Endothelial cell of umbilical vein (primary cell): ENCODE results near the gene NDUFS6. TPM values are rescaled to one million over a fixed set of nuclear protein-coding genes. Genes with fewer than 3 reads are reported as not detected.

Experiments used
- BruUV-seq: library from RNA; stranded (reverse); fragments of 400-500 nt; replicated peaks from 2 replicates; lab custom pipeline; 2021; lab: Mats Ljungman, UMichigan
- CTCF ChIA-PET: fragments of 300-600, 350-600 bp; sonication (Branson Sonifier 250); formaldehyde crosslinking; loops from one replicate; lab custom pipeline; 2021; ENCODE audit warnings: antibody characterized with exemption, inconsistent platforms; lab: Charles Lee
- POLR2A ChIA-PET: fragments of 300-600, 350-600 bp; sonication (Branson Sonifier 250); formaldehyde crosslinking; loops from one replicate; lab custom pipeline; 2021; ENCODE audit warnings: antibody characterized with exemption, inconsistent platforms; lab: Charles Lee
- DNase-seq: peaks from one replicate; pipeline ENCODE4 v3.0.0-alpha.2; 2011; ENCODE audit warnings: low read depth, low spot score
- FAIRE-seq: peaks from 2 replicates; lab custom pipeline; 2011; peaks lifted over from hg19 to GRCh38; lab: Jason Lieb, UNC
- H2AFZ ChIP-seq: 2 replicates; pipeline ENCODE4 v1.6.0; 2012; ENCODE audit warnings: low read depth, low read length, control low read depth, inconsistent platforms
- H3K27ac ChIP-seq: 2 replicates; pipeline ENCODE4 v1.5.1; 2011; ENCODE audit warnings: low read depth, mild to moderate bottlenecking, control low read depth, low read length, moderate library complexity; ENCODE audit not compliant: insufficient read depth
- H3K27me3 ChIP-seq, 2 experiments: 2 replicates each; pipeline versions ENCODE4 v1.6.0 to v1.6.1; 2011; ENCODE audit warnings: low read length in 2 of 2, mixed read lengths in 1 of 2; ENCODE audit not compliant: control insufficient read depth in 2 of 2, insufficient read depth in 2 of 2
- H3K36me3 ChIP-seq, 2 experiments: 2 replicates in 1 of 2; 3 replicates in 1 of 2; pipeline ENCODE4 v1.5.1; 2011; ENCODE audit warnings: low read length in 2 of 2, mild to moderate bottlenecking in 1 of 2, moderate library complexity in 1 of 2; ENCODE audit not compliant: control insufficient read depth in 2 of 2, insufficient read depth in 2 of 2; ENCODE audit errors: extremely low read depth in 1 of 2
- H3K4me1 ChIP-seq: 3 replicates; pipeline ENCODE4 v1.5.1; 2011; ENCODE audit warnings: mild to moderate bottlenecking, low read length; ENCODE audit not compliant: control insufficient read depth, insufficient read depth; ENCODE audit errors: extremely low read depth
- H3K4me2 ChIP-seq: 2 replicates; pipeline ENCODE4 v1.6.1; 2011; ENCODE audit warnings: low read length, control low read depth, mixed read lengths; ENCODE audit not compliant: insufficient read depth
- H3K4me3 ChIP-seq, 3 experiments: fragments of 200-600 bp in 1 of 3; sonication (generic), shearing (Covaris generic) in 1 of 3; replicated peaks in 1 of 3; 2 replicates each; pipeline ENCODE4 v1.5.1; 2011 to 2016; ENCODE audit warnings: control low read depth in 3 of 3, low read length in 3 of 3, mild to moderate bottlenecking in 2 of 3, inconsistent platforms in 1 of 3, low read depth in 1 of 3, moderate library complexity in 1 of 3; ENCODE audit not compliant: insufficient read depth in 1 of 3
- H3K79me2 ChIP-seq: 2 replicates; pipeline ENCODE4 v1.6.0; 2012; ENCODE audit warnings: low read length, inconsistent platforms; ENCODE audit not compliant: control insufficient read depth, insufficient read depth
- H3K9ac ChIP-seq: replicated peaks from 2 replicates; pipeline ENCODE3; 2011; ENCODE audit warnings: low read length, control low read depth; ENCODE audit not compliant: insufficient read depth; ENCODE audit errors: extremely low read depth
- H3K9me1 ChIP-seq: replicated peaks from 3 replicates; pipeline ENCODE4 v1.6.0; 2011; ENCODE audit warnings: mild to moderate bottlenecking, low read length; ENCODE audit not compliant: control insufficient read depth, insufficient read depth; ENCODE audit errors: extremely low read depth
- H3K9me3 ChIP-seq: replicated peaks from 2 replicates; pipeline ENCODE4 v1.5.1; 2012; ENCODE audit warnings: low read length, inconsistent platforms; ENCODE audit not compliant: control insufficient read depth, insufficient read depth
- H4K20me1 ChIP-seq: replicated peaks from 2 replicates; pipeline ENCODE3; 2011; ENCODE audit warnings: mild to moderate bottlenecking, low read length; ENCODE audit not compliant: control insufficient read depth, insufficient read depth; ENCODE audit errors: extremely low read depth
- CTCF ChIP-seq, 2 donors: IDR thresholded peaks; 1 replicate in 1 of 2; 2 replicates in 1 of 2; pipeline ENCODE4 v1.5.1; 2011; ENCODE audit warnings: low read length in 2 of 2, mild to moderate bottlenecking in 2 of 2, moderate library complexity in 2 of 2, control low read depth in 1 of 2, inconsistent platforms in 1 of 2, low read depth in 1 of 2; ENCODE audit not compliant: insufficient read depth in 1 of 2; ENCODE audit errors: extremely low read depth in 1 of 2
- EZH2 ChIP-seq: IDR thresholded peaks from 2 replicates; pipeline ENCODE4 v1.6.1; 2012; ENCODE audit warnings: borderline replicate concordance, low read depth, mild to moderate bottlenecking, moderate library complexity, low read length, inconsistent platforms; ENCODE audit not compliant: severe bottlenecking
- FOS ChIP-seq: IDR thresholded peaks from 2 replicates; pipeline ENCODE4 v1.6.1; 2011; ENCODE audit warnings: mild to moderate bottlenecking, low read length, moderate library complexity, borderline replicate concordance; ENCODE audit not compliant: insufficient read depth
- GATA2 ChIP-seq: IDR thresholded peaks from 2 replicates; pipeline ENCODE4 v1.7.0; 2011; ENCODE audit warnings: low read depth, mild to moderate bottlenecking, moderate library complexity, mixed read lengths, low read length; ENCODE audit not compliant: insufficient read length, insufficient read depth
- JUN ChIP-seq: IDR thresholded peaks from 2 replicates; pipeline ENCODE4 v1.6.1; 2011; ENCODE audit warnings: borderline replicate concordance, low read depth; ENCODE audit not compliant: insufficient read length, insufficient read depth
- MAX ChIP-seq: IDR thresholded peaks from 2 replicates; pipeline ENCODE4 v1.6.1; 2011; ENCODE audit not compliant: insufficient read depth, insufficient read length
- MYC ChIP-seq: IDR thresholded peaks from one replicate; pipeline ENCODE4 v1.6.1; 2011; ENCODE audit warnings: mild to moderate bottlenecking, low read depth, low read length
- POLR2A ChIP-seq: IDR thresholded peaks from 2 replicates; pipeline ENCODE4 v1.6.1; 2012; ENCODE audit warnings: low read depth, mild to moderate bottlenecking, control low read depth, low read length
- POLR2AphosphoS5 ChIP-seq: IDR thresholded peaks from 2 replicates; pipeline ENCODE4 v1.6.1; 2012; ENCODE audit warnings: low read depth, mild to moderate bottlenecking, control low read depth, low read length, moderate library complexity; ENCODE audit not compliant: insufficient read depth
- dilution Hi-C: fragments of 300-500 bp; cut with MboI; formaldehyde crosslinking; loops from one replicate; pipeline ENCODE4 v1.15.0; 2019; ENCODE audit warnings: low sequenced_read_pairs; ENCODE audit not compliant: extremely low pct_ligation_motif_present
- intact Hi-C: fragments of 100-400 bp; cut with micrococcal nuclease; formaldehyde crosslinking; loops from one replicate; pipeline ENCODE4 v1.10.0; 2022
- polyA plus RNA-seq, 4 experiments: library from polyadenylated mRNA; depleted of rRNA in 3 of 4; stranded (reverse) in 3 of 4; unstranded in 1 of 4; fragments of >200 nt; gene quantifications; 2 replicates each; pipeline versions ENCODE4 v1.2.1 to v1.2.3, GENCODE V29; 2011 to 2012; ENCODE audit warnings: missing spikeins in 1 of 4
- total RNA-seq: library from RNA; stranded (reverse); gene quantifications from 2 replicates; pipeline ENCODE4 v1.2.3, GENCODE V29; 2021

NDUFS6 gene
- total and polyA plus RNA-seq, 2 donors (not counting 3 experiments of a cell fraction or from before 2014, with no cell fraction given), result 42.5 to 127 TPM

- no peak overlapping the region for H2AFZ ChIP-seq
- ChIA-PET CTCF (interaction anchor here (0.6 to 4.1 kb wide), 23 partner anchors 9 to 1839 kb away, joined by 3 to 84 read pairs (median 4); partner anchors contain the start of genes MRPL36 and NDUFS6), POLR2A (no interaction called here)
- no peak overlapping the region for H3K27ac ChIP-seq
- peaks cover 0 to 2% of the 10 kb centered on the region in 2 experiments for H3K27me3 ChIP-seq
- no peaks in the 10 kb centered on the region for H3K9me1 ChIP-seq
- intact Hi-C loops, result loop anchor here (1.0 kb wide), 3 partner anchors 36 to 275 kb away; partner anchors contain the start of gene MRPL36
- H3K9me3 ChIP-seq, result no peaks in the 10 kb centered on the region
- no peak overlapping the region for H3K9ac ChIP-seq
- TF ChIP-seq POLR2A (no peak), CTCF (IDR thresholded peaks at IDR 0.05; ENCODE audit: extremely low read depth in 1 of 2, insufficient read depth in 1 of 2, low read depth in 1 of 2, low read length in 2 of 2) (peak; percentile 73 to 83)
- no TSS peak for BruUV-seq
- dilution Hi-C loops, result no loop called here
- no peak overlapping the region for H3K4me2 ChIP-seq
- H3K4me3 ChIP-seq, result no peak overlapping the region
- FAIRE-seq (peak; percentile 94), DNase-seq (peak; percentile 65)
- H3K79me2 ChIP-seq, result no peaks in the 10 kb centered on the region
- no peaks in the 10 kb centered on the region for H3K36me3 ChIP-seq
- H3K4me1 ChIP-seq, result no peaks in the 10 kb centered on the region
- no peaks in the 10 kb centered on the region for H4K20me1 ChIP-seq
Observed at GRCh38 chr5:1763548-1763911, 37.7 kb upstream of the NDUFS6 start.

- dilution Hi-C loops (no loop called here), intact Hi-C loops (loop anchor here (1.0 kb wide), 3 partner anchors 35 to 274 kb away; partner anchors contain the start of gene MRPL36)
- H3K9me1 ChIP-seq, result no peaks in the 10 kb centered on the region
Observed at GRCh38 chr5:1763960-1764605, 37.1 kb upstream of the NDUFS6 start.

More at GRCh38 chr5:1763960-1764605, 37.1 kb upstream of the NDUFS6 start:
- Histone ChIP-seq H3K27me3 (no peaks in the 10 kb centered on the region), H3K9ac (no peak overlapping the region), H3K4me3 (no peak overlapping the region), H3K79me2 (no peaks in the 10 kb centered on the region), H3K4me1 (no peaks in the 10 kb centered on the region), H3K4me2 (no peak overlapping the region), H4K20me1 (no peaks in the 10 kb centered on the region), H2AFZ (no peak overlapping the region), H3K36me3 (no peaks in the 10 kb centered on the region), H3K27ac (no peak overlapping the region), H3K9me3 (no peaks in the 10 kb centered on the region)
- ChIA-PET POLR2A (no interaction called here), CTCF (interaction anchor here (0.7 to 4.1 kb wide), 16 partner anchors 10 to 1839 kb away, joined by 3 to 84 read pairs (median 6); partner anchors contain the start of genes MRPL36 and NDUFS6)
- TF ChIP-seq MAX, result no peak
- no peak for TF ChIP-seq POLR2A
- TF ChIP-seq FOS, result no peak
- no peak for TF ChIP-seq MYC
- no peak for TF ChIP-seq JUN
- TF ChIP-seq CTCF (IDR thresholded peaks at IDR 0.05; ENCODE audit: extremely low read depth in 1 of 2, insufficient read depth in 1 of 2, low read depth in 1 of 2, low read length in 2 of 2), result no peak
- TF ChIP-seq POLR2AphosphoS5, result no peak
- TF ChIP-seq GATA2, result no peak
- TF ChIP-seq EZH2, result no peak
- DNase-seq (no peak), FAIRE-seq (no peak)
- no TSS peak for BruUV-seq
